ENCODE measurements around the gene C2orf68. TPM values are rescaled to one million over a fixed set of nuclear protein-coding genes. Genes with fewer than 3 reads are reported as not detected.

Gene C2orf68
- total RNA-seq, 4 donors from 2014 or later: 9.4 to 17.1 (median 14.7) TPM

DNA sequence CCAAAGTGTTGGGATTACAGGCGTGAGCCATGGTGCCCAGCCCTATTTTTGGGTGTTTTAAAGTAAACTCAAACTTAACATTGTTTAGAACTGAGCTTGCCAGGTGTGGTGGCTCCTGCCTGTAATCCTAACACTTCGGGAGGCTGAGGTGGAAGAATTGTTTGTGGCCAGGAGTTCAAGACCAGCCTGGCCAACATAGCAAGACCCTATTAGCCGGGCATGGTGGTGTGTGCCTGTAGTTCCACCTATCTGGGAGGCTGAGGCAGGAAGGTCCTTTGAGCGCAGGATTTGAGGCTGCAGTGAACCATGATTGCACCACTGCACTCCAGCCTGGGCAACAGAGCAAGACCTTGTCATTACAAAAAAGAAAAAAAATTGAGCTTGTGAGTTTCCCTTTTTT, 38.6 kb upstream of the C2orf68 start:
- intact Hi-C loops (cut with DNase I): no loop called here
- H3K4me1 ChIP-seq: peaks cover 0 to 11% (median 5%) of the 10 kb centered on the region in 3 donors
- no peaks in the 10 kb centered on the region for H3K9me3 ChIP-seq
- peaks cover 18 to 98% (median 21%) of the 10 kb centered on the region in 3 donors for H3K36me3 ChIP-seq
- DNase-seq: no peak
- H3K27ac ChIP-seq: no peak overlapping the region
- no peak for TF ChIP-seq POLR2A (IDR thresholded peaks at IDR 0.05)
- TF ChIP-seq, protein P1, sequence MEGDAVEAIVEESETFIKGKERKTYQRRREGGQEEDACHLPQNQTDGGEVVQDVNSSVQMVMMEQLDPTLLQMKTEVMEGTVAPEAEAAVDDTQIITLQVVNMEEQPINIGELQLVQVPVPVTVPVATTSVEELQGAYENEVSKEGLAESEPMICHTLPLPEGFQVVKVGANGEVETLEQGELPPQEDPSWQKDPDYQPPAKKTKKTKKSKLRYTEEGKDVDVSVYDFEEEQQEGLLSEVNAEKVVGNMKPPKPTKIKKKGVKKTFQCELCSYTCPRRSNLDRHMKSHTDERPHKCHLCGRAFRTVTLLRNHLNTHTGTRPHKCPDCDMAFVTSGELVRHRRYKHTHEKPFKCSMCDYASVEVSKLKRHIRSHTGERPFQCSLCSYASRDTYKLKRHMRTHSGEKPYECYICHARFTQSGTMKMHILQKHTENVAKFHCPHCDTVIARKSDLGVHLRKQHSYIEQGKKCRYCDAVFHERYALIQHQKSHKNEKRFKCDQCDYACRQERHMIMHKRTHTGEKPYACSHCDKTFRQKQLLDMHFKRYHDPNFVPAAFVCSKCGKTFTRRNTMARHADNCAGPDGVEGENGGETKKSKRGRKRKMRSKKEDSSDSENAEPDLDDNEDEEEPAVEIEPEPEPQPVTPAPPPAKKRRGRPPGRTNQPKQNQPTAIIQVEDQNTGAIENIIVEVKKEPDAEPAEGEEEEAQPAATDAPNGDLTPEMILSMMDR (IDR thresholded peaks at IDR 0.05): no peak
- 96 to 100% methylated on average over 2 to 4 of the region's 4 CpGs for WGBS, 2 donors
- no peaks in the 10 kb centered on the region for H3K27me3 ChIP-seq
- no peak overlapping the region for H3K4me3 ChIP-seq

DNA sequence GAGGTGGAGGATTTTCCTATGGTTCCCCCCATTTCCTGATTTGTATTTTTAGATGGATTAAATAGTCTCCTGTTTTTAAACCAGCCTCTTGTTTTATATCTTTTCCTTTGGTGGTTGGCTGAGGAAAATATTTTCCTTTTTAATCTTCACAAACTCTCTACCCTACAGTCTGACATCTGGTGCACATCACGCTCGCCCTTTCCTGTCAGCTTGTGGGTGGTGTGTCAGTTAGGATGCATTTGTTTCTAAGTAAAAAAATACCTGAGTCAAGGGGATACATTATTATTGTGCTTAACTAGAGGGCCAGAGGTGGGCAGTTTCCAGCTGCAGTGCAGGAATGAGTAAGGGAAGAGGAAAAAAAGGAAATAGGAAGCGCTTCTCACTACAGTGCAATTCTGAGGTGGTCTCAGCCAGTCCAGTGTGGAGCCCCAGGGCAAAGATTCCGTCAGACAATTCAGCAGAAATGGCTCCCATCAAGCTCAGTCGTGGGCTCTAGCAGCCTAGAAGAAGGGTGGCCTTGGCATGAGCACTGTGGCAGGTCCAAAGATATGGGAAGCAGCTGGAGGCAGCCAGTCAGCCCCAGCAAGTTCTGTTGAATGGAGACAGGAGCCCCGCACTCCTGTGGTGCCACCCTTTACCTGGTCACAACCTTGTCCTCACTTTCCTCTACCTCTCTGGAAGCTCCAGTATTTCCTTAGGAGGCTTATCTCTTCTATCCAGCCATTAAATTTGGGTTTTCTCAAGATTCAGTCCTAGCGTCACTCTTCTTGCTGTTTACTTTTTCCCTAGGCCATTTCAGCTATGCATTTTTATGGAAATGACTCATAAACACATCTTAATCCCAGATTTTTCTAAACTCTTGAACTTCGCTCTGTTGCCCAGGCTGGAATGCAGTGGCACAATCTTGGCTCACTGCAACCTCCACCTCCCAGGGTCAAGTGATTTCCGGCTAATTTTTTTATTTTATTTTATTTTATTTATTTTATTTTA, 37.6 kb upstream of the C2orf68 start:
- 71 to 83% methylated on average over 9 of the region's 9 CpGs for WGBS, 2 donors
- intact Hi-C loops (cut with DNase I): no loop called here
- peaks cover 24 to 100% (median 31%) of the 10 kb centered on the region in 3 donors for H3K36me3 ChIP-seq
- H3K4me1 ChIP-seq: peaks cover 0 to 11% (median 5%) of the 10 kb centered on the region in 3 donors
- no peak overlapping the region for H3K4me3 ChIP-seq
- no peak for TF ChIP-seq POLR2A (IDR thresholded peaks at IDR 0.05)
- TF ChIP-seq, protein P1 (IDR thresholded peaks at IDR 0.05): no peak
- DNase-seq: no peak
- no peaks in the 10 kb centered on the region for H3K27me3 ChIP-seq
- H3K27ac ChIP-seq: peak overlapping the region in 2 of 4 donors; percentile 4 to 52
- H3K9me3 ChIP-seq: no peaks in the 10 kb centered on the region

DNA sequence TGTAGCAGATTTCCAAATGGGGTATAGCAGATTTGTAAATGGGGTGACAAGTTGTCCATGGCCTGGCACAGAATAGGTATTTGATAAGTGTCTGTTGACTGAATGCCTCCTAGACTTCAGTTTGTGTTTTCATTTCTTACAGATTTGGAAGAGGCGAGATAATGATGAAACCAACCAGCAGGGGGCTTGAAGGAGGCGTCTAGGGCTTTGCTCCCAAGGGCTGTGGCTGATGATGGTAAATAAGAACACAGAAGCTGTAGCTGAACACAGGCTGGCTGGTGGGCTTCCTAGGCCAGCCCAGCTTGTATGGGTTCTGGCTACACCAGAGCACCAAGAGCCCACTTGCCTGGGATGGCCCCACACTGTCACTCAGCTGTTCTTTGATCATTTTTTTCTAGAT, 36.8 kb upstream of the C2orf68 start:
- 36 to 38% methylated on average over 2 of the region's 2 CpGs for WGBS, 2 donors
- H3K9me3 ChIP-seq: no peaks in the 10 kb centered on the region
- no peak for TF ChIP-seq POLR2A (IDR thresholded peaks at IDR 0.05)
- TF ChIP-seq, protein P1 (IDR thresholded peaks at IDR 0.05): peak in 3 of 6 experiments; percentile 18 to 42 (median 26)
- no peak overlapping the region for H3K4me3 ChIP-seq
- peak overlapping the region in 1 of 4 donors; percentile 31 for H3K27ac ChIP-seq
- no peak for DNase-seq
- H3K27me3 ChIP-seq: no peaks in the 10 kb centered on the region
- peaks cover 24 to 100% (median 35%) of the 10 kb centered on the region in 3 donors for H3K36me3 ChIP-seq
- intact Hi-C loops (cut with DNase I): no loop called here
- peaks cover 0 to 11% (median 5%) of the 10 kb centered on the region in 3 donors for H3K4me1 ChIP-seq

DNA sequence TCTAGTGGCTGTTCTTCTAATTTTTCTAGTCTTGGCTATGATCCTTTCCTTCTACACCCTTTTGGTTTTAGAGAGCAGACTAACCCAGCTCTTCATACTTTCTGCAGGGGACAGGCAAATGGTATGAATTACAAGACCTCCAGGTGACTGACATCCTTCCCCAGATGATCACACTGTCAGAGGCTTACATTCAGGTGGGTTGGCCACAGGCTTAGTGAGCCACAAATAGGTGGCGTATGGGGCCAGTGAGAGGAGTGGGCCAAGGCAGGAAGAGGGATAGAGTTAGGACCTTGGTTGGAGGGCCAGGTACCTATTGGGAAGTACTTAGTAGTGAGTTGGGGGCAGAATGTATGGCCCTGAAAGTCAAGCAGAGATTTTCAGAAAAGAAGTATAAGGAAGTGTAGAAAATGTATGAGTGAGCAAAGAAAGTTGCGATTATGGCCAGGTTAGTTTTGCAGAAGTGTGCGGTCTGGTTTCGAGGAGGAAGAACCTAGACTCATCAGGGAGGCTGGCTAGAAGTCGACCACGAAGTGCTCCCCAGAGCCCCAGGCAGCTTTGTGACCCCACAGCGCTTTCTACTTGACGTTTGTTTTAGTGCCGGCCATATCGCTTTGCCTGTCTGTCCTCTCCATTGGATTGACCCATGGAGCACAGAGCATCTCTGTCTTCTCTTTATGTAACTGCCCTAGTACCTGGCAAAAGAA, 36.1 kb upstream of the C2orf68 start:
- WGBS, 2 donors: 78 to 89% methylated on average over 10 of the region's 10 CpGs
- no peak for TF ChIP-seq POLR2A (IDR thresholded peaks at IDR 0.05)
- TF ChIP-seq, protein P1 (IDR thresholded peaks at IDR 0.05): no peak
- no peaks in the 10 kb centered on the region for H3K27me3 ChIP-seq
- H3K27ac ChIP-seq: no peak overlapping the region
- no peak for DNase-seq
- H3K36me3 ChIP-seq: peaks cover 24 to 100% (median 41%) of the 10 kb centered on the region in 3 donors
- H3K4me1 ChIP-seq: peaks cover 0 to 11% (median 5%) of the 10 kb centered on the region in 3 donors
- no peaks in the 10 kb centered on the region for H3K9me3 ChIP-seq
- H3K4me3 ChIP-seq: no peak overlapping the region
- intact Hi-C loops (cut with DNase I): no loop called here
